ENCODE results near the gene WWOX. TPM values are rescaled to one million over a fixed set of nuclear protein-coding genes. Genes with fewer than 3 reads are reported as not detected.

The WWOX gene
- total RNA-seq, 1 experiment from 2014 or later, result 15.6 TPM

DNA sequence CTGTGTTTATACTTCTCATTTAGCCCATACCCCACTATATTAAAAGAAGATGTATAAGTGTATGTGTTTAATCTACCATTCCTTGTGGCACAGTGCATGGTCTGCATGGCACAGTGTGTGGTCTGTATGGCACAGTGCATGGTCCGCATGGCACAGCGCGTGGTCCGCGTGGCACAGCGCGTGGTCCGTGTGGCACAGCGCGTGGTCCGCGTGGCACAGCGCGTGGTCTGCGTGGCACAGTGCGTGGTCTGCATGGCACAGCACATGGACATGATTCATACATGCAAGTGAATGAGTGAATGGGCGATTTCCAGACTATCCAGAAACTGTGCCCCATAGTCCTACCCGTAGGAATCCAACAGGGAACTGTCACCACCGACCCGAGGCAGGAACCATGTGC lies 868.5 kb downstream of the WWOX start:
- H3K27ac Mint-ChIP-seq, result 0 out of 7 replicates have a peak overlapping the region, but pooled peaks of 1 of the 3 experiments have one; percentile 55
- H4K20me1 ChIP-seq (ENCODE audit: control insufficient read depth, insufficient read depth, insufficient read length), result no peaks in the 10 kb centered on the region
- WGBS (ENCODE audit: extremely low coverage, insufficient read length, low lambda C conversion rate), result no CpG with 5 or more reads among the region's 20 CpGs

More for the DNA sequence above, 868.5 kb downstream of the WWOX start:
- H2BK5ac ChIP-seq (ENCODE audit: insufficient read length, low read length), result no peak overlapping the region
- H2BK15ac ChIP-seq (ENCODE audit: low read depth, low read length), result no peak overlapping the region
- no peak overlapping the region for H2BK12ac ChIP-seq (ENCODE audit: insufficient read length, low read depth, low read length)
- H3K27me3 ChIP-seq (ENCODE audit: insufficient read depth, low read length), result no peaks in the 10 kb centered on the region
- Mint-ChIP-seq H3K4me1 (peaks cover 21 to 30% of the 10 kb centered on the region in 2 experiments), H3K9me3 (peaks cover 14 to 15% of the 10 kb centered on the region in 2 experiments; a peak in 4 of 5 replicates), H3K36me3 (ENCODE audit: insufficient read depth in 1 of 3, low read depth in 3 of 3) (peaks cover 6 to 7% (median 7%) of the 10 kb centered on the region in 3 experiments; a peak in 5 of 7 replicates), H3K27me3 (ENCODE audit: low read depth) (no peaks in the 10 kb centered on the region), H3K4me3 (no peak overlapping the region)
- no peak overlapping the region for H2AFZ ChIP-seq (ENCODE audit: low read length)
- no peak overlapping the region for H2AK5ac ChIP-seq (ENCODE audit: insufficient read length, low read length)
- H3K56ac ChIP-seq (ENCODE audit: insufficient read length, low read depth, low read length), result no peak overlapping the region
- no peaks in the 10 kb centered on the region for H3K79me1 ChIP-seq (ENCODE audit: insufficient read depth, low read depth, low read length, poor library complexity, severe bottlenecking)
- peaks cover 2% of the 10 kb centered on the region; the same call in 1 of the 2 replicates for H3K4me1 ChIP-seq (ENCODE audit: insufficient read depth, low read length)
- no peak overlapping the region for H3K23ac ChIP-seq (ENCODE audit: insufficient read length, low read depth, low read length)
- H3K9me3 ChIP-seq (ENCODE audit: control insufficient read depth, low read depth, low read length), result no peaks in the 10 kb centered on the region
- H2BK20ac ChIP-seq (ENCODE audit: low read depth, low read length, poor library complexity, severe bottlenecking), result no peak overlapping the region
- H2BK120ac ChIP-seq (ENCODE audit: low read depth, low read length, poor library complexity, severe bottlenecking), result no peak overlapping the region
- no peak overlapping the region for H3T11ph ChIP-seq (ENCODE audit: low read length)
- no peak for DNase-seq
- H3K14ac ChIP-seq (ENCODE audit: insufficient read depth, low read length), result no peak overlapping the region
- no peak overlapping the region for H3K4ac ChIP-seq (ENCODE audit: low read depth, low read length)
- H3K9ac ChIP-seq (ENCODE audit: extremely low read depth, insufficient read length, low read length), result no peak overlapping the region
- TF ChIP-seq, protein P1, sequence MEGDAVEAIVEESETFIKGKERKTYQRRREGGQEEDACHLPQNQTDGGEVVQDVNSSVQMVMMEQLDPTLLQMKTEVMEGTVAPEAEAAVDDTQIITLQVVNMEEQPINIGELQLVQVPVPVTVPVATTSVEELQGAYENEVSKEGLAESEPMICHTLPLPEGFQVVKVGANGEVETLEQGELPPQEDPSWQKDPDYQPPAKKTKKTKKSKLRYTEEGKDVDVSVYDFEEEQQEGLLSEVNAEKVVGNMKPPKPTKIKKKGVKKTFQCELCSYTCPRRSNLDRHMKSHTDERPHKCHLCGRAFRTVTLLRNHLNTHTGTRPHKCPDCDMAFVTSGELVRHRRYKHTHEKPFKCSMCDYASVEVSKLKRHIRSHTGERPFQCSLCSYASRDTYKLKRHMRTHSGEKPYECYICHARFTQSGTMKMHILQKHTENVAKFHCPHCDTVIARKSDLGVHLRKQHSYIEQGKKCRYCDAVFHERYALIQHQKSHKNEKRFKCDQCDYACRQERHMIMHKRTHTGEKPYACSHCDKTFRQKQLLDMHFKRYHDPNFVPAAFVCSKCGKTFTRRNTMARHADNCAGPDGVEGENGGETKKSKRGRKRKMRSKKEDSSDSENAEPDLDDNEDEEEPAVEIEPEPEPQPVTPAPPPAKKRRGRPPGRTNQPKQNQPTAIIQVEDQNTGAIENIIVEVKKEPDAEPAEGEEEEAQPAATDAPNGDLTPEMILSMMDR (conservative IDR thresholded peaks at IDR 0.05), result no peak
- H4K8ac ChIP-seq (replicated peaks; ENCODE audit: insufficient read length, low read depth, low read length), result no peak overlapping the region
- no peak overlapping the region for H4K5ac ChIP-seq (ENCODE audit: insufficient read length, low read depth, low read length)
- no peak overlapping the region for H4K91ac ChIP-seq (ENCODE audit: insufficient read length, low read depth, low read length)
- H3K18ac ChIP-seq (ENCODE audit: insufficient read length, low read depth, low read length), result no peak overlapping the region
- H3K23me2 ChIP-seq (ENCODE audit: insufficient read length, low read depth, low read length, poor library complexity, severe bottlenecking), result no peaks in the 10 kb centered on the region
- H3K79me2 ChIP-seq (ENCODE audit: insufficient read depth, low read length), result no peaks in the 10 kb centered on the region
- no peak overlapping the region for H3K27ac ChIP-seq (ENCODE audit: insufficient read length, low read depth, low read length)
- H3K4me2 ChIP-seq (ENCODE audit: insufficient read depth, insufficient read length, low read length), result no peak overlapping the region
